Endothelial cell of umbilical vein (primary cell): Measurements from ENCODE around the gene VAV3. TPM values are rescaled to one million over a fixed set of nuclear protein-coding genes. Genes with fewer than 3 reads are reported as not detected.
"Not testable (repeated sequence)": the region's sequence is repeated elsewhere in the genome, so short reads cannot be mapped to it uniquely, and the experiment has no call there.

ENCODE experiments used
- BruUV-seq: library from RNA; stranded (reverse); fragments of 400-500 nt; replicated peaks from 2 replicates; lab custom pipeline; 2021; lab: Mats Ljungman, UMichigan
- CTCF ChIA-PET: fragments of 300-600, 350-600 bp; sonication (Branson Sonifier 250); formaldehyde crosslinking; loops from one replicate; lab custom pipeline; 2021; ENCODE audit warnings: antibody characterized with exemption, inconsistent platforms; lab: Charles Lee
- POLR2A ChIA-PET: fragments of 300-600, 350-600 bp; sonication (Branson Sonifier 250); formaldehyde crosslinking; loops from one replicate; lab custom pipeline; 2021; ENCODE audit warnings: antibody characterized with exemption, inconsistent platforms; lab: Charles Lee
- DNase-seq: peaks from one replicate; pipeline ENCODE4 v3.0.0-alpha.2; 2011; ENCODE audit warnings: low read depth, low spot score
- FAIRE-seq: peaks from 2 replicates; lab custom pipeline; 2011; peaks lifted over from hg19 to GRCh38; lab: Jason Lieb, UNC
- H2AFZ ChIP-seq: 2 replicates; pipeline ENCODE4 v1.6.0; 2012; ENCODE audit warnings: low read depth, low read length, control low read depth, inconsistent platforms
- H3K27ac ChIP-seq: 2 replicates; pipeline ENCODE4 v1.5.1; 2011; ENCODE audit warnings: low read depth, mild to moderate bottlenecking, control low read depth, low read length, moderate library complexity; ENCODE audit not compliant: insufficient read depth
- H3K27me3 ChIP-seq, 2 experiments: 2 replicates each; pipeline versions ENCODE4 v1.6.0 to v1.6.1; 2011; ENCODE audit warnings: low read length in 2 of 2, mixed read lengths in 1 of 2; ENCODE audit not compliant: control insufficient read depth in 2 of 2, insufficient read depth in 2 of 2
- H3K36me3 ChIP-seq, 2 experiments: 2 replicates in 1 of 2; 3 replicates in 1 of 2; pipeline ENCODE4 v1.5.1; 2011; ENCODE audit warnings: low read length in 2 of 2, mild to moderate bottlenecking in 1 of 2, moderate library complexity in 1 of 2; ENCODE audit not compliant: control insufficient read depth in 2 of 2, insufficient read depth in 2 of 2; ENCODE audit errors: extremely low read depth in 1 of 2
- H3K4me1 ChIP-seq: 3 replicates; pipeline ENCODE4 v1.5.1; 2011; ENCODE audit warnings: mild to moderate bottlenecking, low read length; ENCODE audit not compliant: control insufficient read depth, insufficient read depth; ENCODE audit errors: extremely low read depth
- H3K4me2 ChIP-seq: 2 replicates; pipeline ENCODE4 v1.6.1; 2011; ENCODE audit warnings: low read length, control low read depth, mixed read lengths; ENCODE audit not compliant: insufficient read depth
- H3K4me3 ChIP-seq, 3 experiments: fragments of 200-600 bp in 1 of 3; sonication (generic), shearing (Covaris generic) in 1 of 3; replicated peaks in 1 of 3; 2 replicates each; pipeline ENCODE4 v1.5.1; 2011 to 2016; ENCODE audit warnings: control low read depth in 3 of 3, low read length in 3 of 3, mild to moderate bottlenecking in 2 of 3, inconsistent platforms in 1 of 3, low read depth in 1 of 3, moderate library complexity in 1 of 3; ENCODE audit not compliant: insufficient read depth in 1 of 3
- H3K79me2 ChIP-seq: 2 replicates; pipeline ENCODE4 v1.6.0; 2012; ENCODE audit warnings: low read length, inconsistent platforms; ENCODE audit not compliant: control insufficient read depth, insufficient read depth
- H3K9ac ChIP-seq: replicated peaks from 2 replicates; pipeline ENCODE3; 2011; ENCODE audit warnings: low read length, control low read depth; ENCODE audit not compliant: insufficient read depth; ENCODE audit errors: extremely low read depth
- H3K9me1 ChIP-seq: replicated peaks from 3 replicates; pipeline ENCODE4 v1.6.0; 2011; ENCODE audit warnings: mild to moderate bottlenecking, low read length; ENCODE audit not compliant: control insufficient read depth, insufficient read depth; ENCODE audit errors: extremely low read depth
- H3K9me3 ChIP-seq: replicated peaks from 2 replicates; pipeline ENCODE4 v1.5.1; 2012; ENCODE audit warnings: low read length, inconsistent platforms; ENCODE audit not compliant: control insufficient read depth, insufficient read depth
- H4K20me1 ChIP-seq: replicated peaks from 2 replicates; pipeline ENCODE3; 2011; ENCODE audit warnings: mild to moderate bottlenecking, low read length; ENCODE audit not compliant: control insufficient read depth, insufficient read depth; ENCODE audit errors: extremely low read depth
- CTCF ChIP-seq, 2 donors: IDR thresholded peaks; 1 replicate in 1 of 2; 2 replicates in 1 of 2; pipeline ENCODE4 v1.5.1; 2011; ENCODE audit warnings: low read length in 2 of 2, mild to moderate bottlenecking in 2 of 2, moderate library complexity in 2 of 2, control low read depth in 1 of 2, inconsistent platforms in 1 of 2, low read depth in 1 of 2; ENCODE audit not compliant: insufficient read depth in 1 of 2; ENCODE audit errors: extremely low read depth in 1 of 2
- EZH2 ChIP-seq: IDR thresholded peaks from 2 replicates; pipeline ENCODE4 v1.6.1; 2012; ENCODE audit warnings: borderline replicate concordance, low read depth, mild to moderate bottlenecking, moderate library complexity, low read length, inconsistent platforms; ENCODE audit not compliant: severe bottlenecking
- FOS ChIP-seq: IDR thresholded peaks from 2 replicates; pipeline ENCODE4 v1.6.1; 2011; ENCODE audit warnings: mild to moderate bottlenecking, low read length, moderate library complexity, borderline replicate concordance; ENCODE audit not compliant: insufficient read depth
- GATA2 ChIP-seq: IDR thresholded peaks from 2 replicates; pipeline ENCODE4 v1.7.0; 2011; ENCODE audit warnings: low read depth, mild to moderate bottlenecking, moderate library complexity, mixed read lengths, low read length; ENCODE audit not compliant: insufficient read length, insufficient read depth
- JUN ChIP-seq: IDR thresholded peaks from 2 replicates; pipeline ENCODE4 v1.6.1; 2011; ENCODE audit warnings: borderline replicate concordance, low read depth; ENCODE audit not compliant: insufficient read length, insufficient read depth
- MAX ChIP-seq: IDR thresholded peaks from 2 replicates; pipeline ENCODE4 v1.6.1; 2011; ENCODE audit not compliant: insufficient read depth, insufficient read length
- MYC ChIP-seq: IDR thresholded peaks from one replicate; pipeline ENCODE4 v1.6.1; 2011; ENCODE audit warnings: mild to moderate bottlenecking, low read depth, low read length
- POLR2A ChIP-seq: IDR thresholded peaks from 2 replicates; pipeline ENCODE4 v1.6.1; 2012; ENCODE audit warnings: low read depth, mild to moderate bottlenecking, control low read depth, low read length
- POLR2AphosphoS5 ChIP-seq: IDR thresholded peaks from 2 replicates; pipeline ENCODE4 v1.6.1; 2012; ENCODE audit warnings: low read depth, mild to moderate bottlenecking, control low read depth, low read length, moderate library complexity; ENCODE audit not compliant: insufficient read depth
- dilution Hi-C: fragments of 300-500 bp; cut with MboI; formaldehyde crosslinking; loops from one replicate; pipeline ENCODE4 v1.15.0; 2019; ENCODE audit warnings: low sequenced_read_pairs; ENCODE audit not compliant: extremely low pct_ligation_motif_present
- intact Hi-C: fragments of 100-400 bp; cut with micrococcal nuclease; formaldehyde crosslinking; loops from one replicate; pipeline ENCODE4 v1.10.0; 2022
- polyA plus RNA-seq, 4 experiments: library from polyadenylated mRNA; depleted of rRNA in 3 of 4; stranded (reverse) in 3 of 4; unstranded in 1 of 4; fragments of >200 nt; gene quantifications; 2 replicates each; pipeline versions ENCODE4 v1.2.1 to v1.2.3, GENCODE V29; 2011 to 2012; ENCODE audit warnings: missing spikeins in 1 of 4
- total RNA-seq: library from RNA; stranded (reverse); gene quantifications from 2 replicates; pipeline ENCODE4 v1.2.3, GENCODE V29; 2021

Gene VAV3
- total and polyA plus RNA-seq, 2 donors (not counting 3 experiments of a cell fraction or from before 2014, with no cell fraction given) = 0.18 to 1.5 TPM

- dilution Hi-C loops = no loop called here
- intact Hi-C loops = no loop called here
- no TSS peak for BruUV-seq
These were observed 225.3 kb downstream of the VAV3 start for GRCh38 chr1:107739651-107740050.

GRCh38 chr1:107739201-107739600 is 225.8 kb downstream of the VAV3 start:
- FAIRE-seq (no peak), DNase-seq (no peak)
- Histone ChIP-seq H3K4me1 (no peaks in the 10 kb centered on the region), H4K20me1 (no peaks in the 10 kb centered on the region), H3K9ac (no peak overlapping the region), H3K27ac (no peak overlapping the region), H3K27me3 (peaks cover 0 to 2% of the 10 kb centered on the region in 2 experiments), H3K4me2 (no peak overlapping the region), H3K9me1 (no peaks in the 10 kb centered on the region), H3K36me3 (no peaks in the 10 kb centered on the region), H2AFZ (no peak overlapping the region), H3K79me2 (no peaks in the 10 kb centered on the region), H3K9me3 (no peaks in the 10 kb centered on the region), H3K4me3 (no peak overlapping the region)
- TF ChIP-seq GATA2 (no peak), CTCF (IDR thresholded peaks at IDR 0.05; ENCODE audit: extremely low read depth in 1 of 2, insufficient read depth in 1 of 2, low read depth in 1 of 2, low read length in 2 of 2) (no peak), POLR2AphosphoS5 (no peak), FOS (no peak), JUN (no peak), POLR2A (no peak), MYC (no peak), MAX (no peak), EZH2 (no peak)
- dilution Hi-C loops = no loop called here
- ChIA-PET POLR2A (no interaction called here), CTCF (interaction anchor here (1.6 kb wide), 1 partner anchor 11 kb away, joined by 5 read pairs; no protein-coding TSS in a partner anchor)
- BruUV-seq = no TSS peak
- intact Hi-C loops = no loop called here

More at GRCh38 chr1:107739651-107740050, 225.3 kb downstream of the VAV3 start:
- Histone ChIP-seq H4K20me1 (no peaks in the 10 kb centered on the region), H3K36me3 (no peaks in the 10 kb centered on the region), H3K79me2 (no peaks in the 10 kb centered on the region), H2AFZ (no peak overlapping the region), H3K9ac (no peak overlapping the region), H3K27ac (no peak overlapping the region), H3K4me3 (no peak overlapping the region), H3K4me1 (no peaks in the 10 kb centered on the region), H3K27me3 (peaks cover 0 to 2% of the 10 kb centered on the region in 2 experiments), H3K9me1 (no peaks in the 10 kb centered on the region), H3K9me3 (no peaks in the 10 kb centered on the region), H3K4me2 (no peak overlapping the region)
- FAIRE-seq = no peak
- CTCF ChIA-PET = interaction anchor here (1.6 kb wide), 1 partner anchor 11 kb away, joined by 5 read pairs; no protein-coding TSS in a partner anchor
- POLR2A ChIA-PET = no interaction called here
- no peak for DNase-seq
- no peak for TF ChIP-seq JUN

GRCh38 chr1:107733401-107733800 is 231.6 kb downstream of the VAV3 start:
- H3K9me3 ChIP-seq, H3K4me1 ChIP-seq, H2AFZ ChIP-seq, H3K4me2 ChIP-seq, H3K9me1 ChIP-seq, intact Hi-C loops, H3K9ac ChIP-seq, H3K27me3 ChIP-seq, FAIRE-seq, dilution Hi-C loops, H4K20me1 ChIP-seq, H3K27ac ChIP-seq, H3K36me3 ChIP-seq, DNase-seq, H3K4me3 ChIP-seq, CTCF ChIA-PET, BruUV-seq, POLR2A ChIA-PET, H3K79me2 ChIP-seq: not testable (repeated sequence)
